Caki2 (cell line): ENCODE data around the gene PEX12. TPM values are rescaled to one million over a fixed set of nuclear protein-coding genes. Genes with fewer than 3 reads are reported as not detected.
"Not testable (repeated sequence)": the region's sequence is repeated elsewhere in the genome, so short reads cannot be mapped to it uniquely, and the experiment has no call there.

Source experiments
- DNase-seq: peaks from one replicate; pipeline ENCODE4 v3.0.0-alpha.2; 2015; ENCODE audit warnings: low read depth
- in situ Hi-C: cut with HindIII; loops from 2 replicates; pipeline ENCODE4 v1.10.0; 2016; ENCODE audit warnings: low sequenced_read_pairs, low pct_unique_long_range_greater_than_20kb, mixed read lengths
- total RNA-seq: library from RNA; depleted of rRNA; stranded (reverse); fragments of >200 nt; shearing (Covaris generic); gene quantifications from 2 replicates; pipeline ENCODE4 v1.2.3, GENCODE V29; 2014; ENCODE audit warnings: low replicate concordance; rRNA removed

The PEX12 gene
- total RNA-seq, 1 experiment from 2014 or later = 10.5 TPM

- in situ Hi-C loops = loop anchor here (25.0 kb wide), 1 partner anchor 234 kb away; no protein-coding TSS in a partner anchor
- DNase-seq = no peak
Measured at GRCh38 chr17:35546487-35546886, 31.9 kb downstream of the PEX12 start.

- no peak for DNase-seq
- in situ Hi-C loops = loop anchor here (25.0 kb wide), 1 partner anchor 233 kb away; no protein-coding TSS in a partner anchor
Measured at GRCh38 chr17:35545150-35545549, 33.2 kb downstream of the PEX12 start.

- in situ Hi-C loops = loop anchor here (25.0 kb wide), 1 partner anchor 232 kb away; no protein-coding TSS in a partner anchor
Measured at GRCh38 chr17:35543856-35544255, 34.5 kb downstream of the PEX12 start.

GRCh38 chr17:35542990-35543389, 35.4 kb downstream of the PEX12 start:
- DNase-seq = no peak
- in situ Hi-C loops = loop anchor here (25.0 kb wide), 1 partner anchor 231 kb away; no protein-coding TSS in a partner anchor

More at GRCh38 chr17:35543856-35544255, 34.5 kb downstream of the PEX12 start:
- DNase-seq = no peak

- DNase-seq = no peak
- in situ Hi-C loops = loop anchor here (25.0 kb wide), 1 partner anchor 229 kb away; no protein-coding TSS in a partner anchor
Measured at GRCh38 chr17:35541434-35541833, 36.9 kb downstream of the PEX12 start.

DNA sequence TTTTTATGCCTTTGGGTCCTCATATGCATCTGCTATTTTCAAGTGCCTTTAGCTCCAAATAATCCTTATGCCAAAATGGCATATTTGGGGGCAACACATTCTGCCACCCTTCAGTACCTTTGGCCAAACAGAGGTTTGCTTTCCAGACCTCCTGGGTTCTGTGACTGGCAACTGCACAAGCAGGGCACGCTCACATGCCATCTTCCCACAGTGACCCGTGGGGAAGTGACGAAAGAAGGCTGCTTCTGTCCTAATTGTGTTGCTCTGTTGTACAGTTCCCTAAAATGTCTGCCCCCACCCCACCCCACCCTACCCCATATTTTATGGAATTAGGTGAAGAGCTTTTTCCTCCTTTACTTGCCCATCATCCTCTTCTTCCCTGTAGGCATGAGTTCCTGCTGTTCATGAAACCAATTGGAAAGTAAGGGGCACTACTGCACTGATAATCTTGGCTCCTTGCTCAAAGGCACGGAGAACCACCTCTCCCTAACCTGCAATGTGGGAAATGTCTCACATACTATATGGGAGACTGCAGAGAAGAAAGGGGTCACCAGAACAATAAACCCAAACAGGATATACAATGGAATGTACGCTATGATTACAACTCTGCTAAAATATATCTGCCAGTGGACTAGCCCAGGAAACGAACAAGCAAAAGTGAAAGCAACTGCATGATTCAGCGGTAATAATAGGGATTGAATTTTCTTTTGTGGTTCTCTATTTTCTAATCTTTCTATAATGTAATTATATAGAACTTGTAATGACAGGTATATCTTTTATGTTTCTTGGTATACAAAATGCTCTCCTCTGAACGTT, 37.6 kb downstream of the PEX12 start:
- in situ Hi-C loops = loop anchor here (25.0 kb wide), 1 partner anchor 228 kb away; no protein-coding TSS in a partner anchor
- DNase-seq = no peak

DNA sequence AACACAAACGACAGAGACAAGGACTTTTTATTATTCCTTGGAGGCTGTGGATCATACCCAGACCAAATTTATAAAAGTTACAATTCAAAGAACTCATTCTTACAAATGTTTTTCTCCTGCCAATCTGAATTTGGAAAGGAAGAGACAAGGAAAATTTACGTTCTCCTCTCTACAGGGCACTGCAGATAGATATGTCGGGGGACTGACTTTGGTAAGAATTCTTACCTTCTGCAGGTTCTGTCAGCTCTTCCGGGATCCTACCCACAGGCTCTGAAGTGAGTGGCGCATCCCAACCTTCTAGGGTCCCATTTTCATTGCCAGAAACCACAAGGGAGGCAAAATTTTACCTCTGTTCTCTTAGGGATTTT, 38.7 kb downstream of the PEX12 start:
- no peak for DNase-seq
- in situ Hi-C loops = loop anchor here (25.0 kb wide), 1 partner anchor 227 kb away; no protein-coding TSS in a partner anchor

GRCh38 chr17:35537601-35538141, 40.7 kb downstream of the PEX12 start, which contains the start of gene SLFN12L:
TSS of gene SLFN12L (minus strand) at chr17:35537678. CDS start at chr17:35522364, 15,314 bp downstream.
- in situ Hi-C loops = loop anchor here (25.0 kb wide), 1 partner anchor 225 kb away; no protein-coding TSS in a partner anchor
- DNase-seq = no peak

- in situ Hi-C loops = loop anchor here (25.0 kb wide), 1 partner anchor 224 kb away; no protein-coding TSS in a partner anchor
- no peak for DNase-seq
Measured at GRCh38 chr17:35536664-35537171, 41.7 kb downstream of the PEX12 start.

DNA sequence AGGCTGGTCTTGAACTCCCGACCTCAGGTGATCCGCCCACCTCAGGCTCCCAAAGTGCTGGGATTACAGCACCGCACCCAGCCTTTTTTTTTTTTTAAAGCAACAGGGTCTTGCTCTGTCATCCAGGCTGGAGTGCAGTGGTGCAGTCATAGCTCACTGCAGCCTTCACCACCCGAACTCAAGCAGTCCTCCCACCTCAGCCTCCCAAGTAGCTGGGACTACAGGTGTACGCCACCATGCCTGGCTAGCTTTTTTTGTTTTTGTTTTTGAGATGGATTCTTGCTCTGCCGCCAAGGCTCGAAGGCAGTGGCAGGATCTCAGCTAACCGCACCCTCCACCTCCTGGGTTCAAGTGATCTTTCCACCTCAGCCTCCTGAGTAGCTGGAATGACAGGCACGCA, 43.0 kb downstream of the PEX12 start:
- in situ Hi-C loops = loop anchor here (25.0 kb wide), 1 partner anchor 223 kb away; no protein-coding TSS in a partner anchor
- not testable (repeated sequence) for DNase-seq

DNA sequence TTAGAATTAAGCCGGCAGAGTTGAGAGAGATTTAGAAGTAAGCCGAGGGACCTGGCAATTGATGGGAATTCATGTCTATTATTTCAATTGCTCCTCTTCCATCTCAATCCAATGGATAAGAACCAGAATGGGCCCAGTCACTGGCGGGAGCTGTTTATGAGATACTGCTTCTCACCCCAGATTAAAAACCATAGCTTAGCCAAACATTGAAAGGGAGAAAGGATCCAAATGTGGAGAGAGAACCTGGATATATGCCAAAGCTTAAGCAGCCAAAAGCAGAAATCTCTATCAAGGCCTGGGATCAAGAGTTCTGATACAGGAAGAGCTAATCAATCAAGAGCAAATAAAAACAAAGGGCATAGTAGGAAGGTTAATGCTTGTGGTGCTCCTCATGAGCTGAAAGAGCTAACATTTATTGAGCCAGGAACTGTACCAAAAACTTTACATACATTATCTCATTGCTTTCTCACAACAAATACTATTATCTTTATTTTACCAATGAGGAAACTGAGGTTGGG, 43.7 kb downstream of the PEX12 start:
- DNase-seq = no peak
- in situ Hi-C loops = loop anchor here (25.0 kb wide), 1 partner anchor 222 kb away; no protein-coding TSS in a partner anchor

DNA sequence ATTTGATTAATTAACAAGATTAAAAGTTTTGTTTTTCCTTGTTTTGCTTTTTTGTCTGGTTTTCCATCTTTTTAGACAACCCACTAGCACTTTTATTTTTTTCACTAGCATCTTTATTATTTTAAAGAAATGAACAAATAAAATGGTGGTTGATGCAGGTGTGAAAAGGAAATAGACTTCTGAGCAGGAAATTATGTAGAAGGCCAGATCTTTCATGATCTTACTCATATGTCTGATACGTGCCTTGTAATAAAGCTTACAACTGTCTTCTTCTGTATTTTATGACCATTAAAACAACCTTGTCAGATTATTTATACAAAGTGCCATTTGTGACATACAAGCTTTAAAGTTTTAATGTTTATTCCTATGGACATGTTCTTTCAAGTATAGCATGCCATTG, 47.2 kb downstream of the PEX12 start:
- in situ Hi-C loops = loop anchor here (25.0 kb wide), 1 partner anchor 219 kb away; no protein-coding TSS in a partner anchor
- DNase-seq = no peak

GRCh38 chr17:35529866-35530265, 48.5 kb downstream of the PEX12 start:
- in situ Hi-C loops = loop anchor here (25.0 kb wide), 1 partner anchor 218 kb away; no protein-coding TSS in a partner anchor
- DNase-seq = no peak

GRCh38 chr17:35529326-35529725, 49.0 kb downstream of the PEX12 start:
- DNase-seq = not testable (repeated sequence)
- in situ Hi-C loops = loop anchor here (25.0 kb wide), 1 partner anchor 217 kb away; no protein-coding TSS in a partner anchor

Other genes with a start within 250 kb of the PEX12 start
- gene SLFN11, start 204.9 kb downstream of the PEX12 start, total RNA-seq = 0.03 TPM in 1 of 2 replicates, not detected in the other
- gene SLFN12, start 146.1 kb downstream of the PEX12 start, total RNA-seq = 7.8 and 13.2 TPM in 2 replicates
- 12.8 and 19.0 TPM in 2 replicates for gene SLFN13, start 129.8 kb downstream of the PEX12 start, total RNA-seq
- not detected in 2 replicates for gene SLFN12L, start 40.9 kb downstream of the PEX12 start, total RNA-seq
- gene SLFN14, start 17.8 kb downstream of the PEX12 start, total RNA-seq = not detected in 2 replicates
- 118 and 135 TPM in 2 replicates for gene AP2B1, start 8.8 kb upstream of the PEX12 start, total RNA-seq
- 0.17 TPM in 1 of 2 replicates, not detected in the other for gene RASL10B, start 153.1 kb upstream of the PEX12 start, total RNA-seq
- gene GAS2L2, start 174.7 kb upstream of the PEX12 start, total RNA-seq = not detected in 2 replicates
- gene C17orf50, start 182.3 kb upstream of the PEX12 start, total RNA-seq = not detected in 2 replicates
- 1.7 TPM in 1 of 2 replicates, not detected in the other for gene MMP28, start 217.1 kb upstream of the PEX12 start, total RNA-seq
- 4.9 and 7.7 TPM in 2 replicates for gene TAF15, start 230.9 kb upstream of the PEX12 start, total RNA-seq